K562 (cell line): ENCODE results near the gene ZNF146. TPM values are rescaled to one million over a fixed set of nuclear protein-coding genes. Genes with fewer than 3 reads are reported as not detected.

Source experiments
- ATAC-seq: fragments of 200-7000 bp; cut with Tn5 transposase; 3 replicates; pipeline ENCODE4 v1.9.1; 2020; ENCODE audit warnings: moderate library complexity
- BruUV-seq: library from RNA; stranded (reverse); fragments of 400-500 nt; replicated peaks from 2 replicates; lab custom pipeline; 2021; lab: Mats Ljungman, UMichigan
- CTCF ChIA-PET: fragments of 300-600 bp; formaldehyde crosslinking; extraction: SDS; loops from one replicate; lab custom pipeline; 2021; ENCODE audit warnings: low intra/inter-chr PET ratio; lab: Yijun Ruan, JAX
- POLR2A ChIA-PET: fragments of 300-600, 350-650 bp; sonication (Branson Sonifier 250); formaldehyde crosslinking; extraction: SDS; loops from one replicate; lab custom pipeline; 2021; ENCODE audit warnings: antibody characterized with exemption, inconsistent platforms; lab: Yijun Ruan, JAX
- DNase-seq, 4 experiments: peaks; one replicate each; pipeline versions ENCODE4 v3.0.0 to v3.0.0-alpha.2; 2011 to 2018; ENCODE audit warnings: low spot score in 3 of 4, mixed read lengths in 3 of 4; ENCODE audit errors: extremely low read depth in 1 of 4
- FAIRE-seq: peaks from 2 replicates; lab custom pipeline; 2011; peaks lifted over from hg19 to GRCh38; lab: Jason Lieb, UNC
- H2AFZ ChIP-seq: 2 replicates; pipeline ENCODE4 v1.6.0; 2011; ENCODE audit warnings: low read depth, low read length, control low read depth, inconsistent platforms
- H3K27ac ChIP-seq: fragments of 200-600 bp; 3 replicates; pipeline ENCODE4 v1.8.0; 2011; ENCODE audit warnings: low read depth, mild to moderate bottlenecking, control low read depth, inconsistent platforms, low read length, moderate library complexity, mixed read lengths; ENCODE audit errors: extremely low read depth
- H3K27me3 ChIP-seq, 2 experiments: fragments of 300-600 bp in 1 of 2; 2 replicates in 1 of 2; 3 replicates in 1 of 2; pipeline versions ENCODE4 v1.6.0 to v1.8.0; 2011; ENCODE audit warnings: inconsistent platforms in 2 of 2, low read length in 2 of 2, mild to moderate bottlenecking in 1 of 2, mixed read lengths in 1 of 2, moderate library complexity in 1 of 2; ENCODE audit not compliant: control insufficient read depth in 2 of 2, insufficient read depth in 2 of 2
- H3K36me3 ChIP-seq: fragments of 300-600 bp; 3 replicates; pipeline ENCODE4 v1.8.0; 2011; ENCODE audit warnings: mild to moderate bottlenecking, low read length, inconsistent platforms; ENCODE audit not compliant: control insufficient read depth, insufficient read depth
- H3K4me1 ChIP-seq, 2 experiments: fragments of 200-600 bp in 1 of 2; replicated peaks in 1 of 2; 2 replicates in 1 of 2; 3 replicates in 1 of 2; pipeline versions ENCODE4 v1.5.1 to v1.8.0; 2011; ENCODE audit warnings: inconsistent platforms in 2 of 2, low read length in 2 of 2, mild to moderate bottlenecking in 1 of 2, mixed read lengths in 1 of 2, moderate library complexity in 1 of 2; ENCODE audit not compliant: control insufficient read depth in 2 of 2, insufficient read depth in 2 of 2
- H3K4me2 ChIP-seq: 2 replicates; pipeline ENCODE4 v1.6.1; 2011; ENCODE audit warnings: low read length, control low read depth, inconsistent platforms, mixed read lengths; ENCODE audit not compliant: insufficient read depth
- H3K4me3 ChIP-seq: fragments of 200-600 bp; sonication (generic), shearing (Covaris generic); 2 replicates; pipeline ENCODE4 v1.5.1; 2016; ENCODE audit warnings: control low read depth, inconsistent platforms
- H3K79me2 ChIP-seq: fragments of 200-600 bp; 3 replicates; pipeline ENCODE4 v1.8.0; 2011; ENCODE audit warnings: low read length, inconsistent platforms; ENCODE audit not compliant: control insufficient read depth, insufficient read depth
- H3K9ac ChIP-seq, 2 experiments: 2 replicates each; pipeline versions ENCODE4 v1.6.0 to v1.6.1; 2011; ENCODE audit warnings: low read depth in 2 of 2, low read length in 2 of 2, control low read depth in 1 of 2, inconsistent platforms in 1 of 2, mild to moderate bottlenecking in 1 of 2, mixed read lengths in 1 of 2; ENCODE audit not compliant: insufficient read depth in 1 of 2
- H3K9me1 ChIP-seq: one replicate; pipeline ENCODE4 v1.6.0; 2011; ENCODE audit warnings: inconsistent platforms, mild to moderate bottlenecking, low read length, moderate library complexity; ENCODE audit not compliant: control insufficient read depth, insufficient read depth
- H3K9me3 ChIP-seq: replicated peaks from 2 replicates; pipeline ENCODE4 v1.5.1; 2011; ENCODE audit warnings: low read depth, low read length, inconsistent platforms; ENCODE audit not compliant: control insufficient read depth, insufficient read depth
- H4K20me1 ChIP-seq: replicated peaks from 2 replicates; pipeline ENCODE4 v1.6.1; 2011; ENCODE audit warnings: low read length, inconsistent platforms, mixed read lengths; ENCODE audit not compliant: control insufficient read depth, insufficient read depth
- ATF2 ChIP-seq: sonication (generic); formaldehyde crosslinking; IDR thresholded peaks from 2 replicates; pipeline ENCODE4 v1.8.1; 2022; ENCODE audit warnings: missing genetic modification reagents
- ATF7 ChIP-seq: fragments of 450-650 bp; IDR thresholded peaks from 2 replicates; pipeline ENCODE4 v1.7.1; 2014; ENCODE audit warnings: mild to moderate bottlenecking, moderate library complexity
- CGGBP1 ChIP-seq: fragments of 250-450 bp; sonication (Bioruptor Pico); IDR thresholded peaks from 2 replicates; pipeline ENCODE4 v1.9.0; 2021; ENCODE audit warnings: mild to moderate bottlenecking
- E2F5 ChIP-seq: sonication (generic); formaldehyde crosslinking; IDR thresholded peaks from 2 replicates; pipeline ENCODE4 v1.8.0; 2022; ENCODE audit warnings: mild to moderate bottlenecking, missing genetic modification reagents
- ELF1 ChIP-seq: fragments of 200-800 bp; sonication (Bioruptor generic); IDR thresholded peaks from 2 replicates; pipeline ENCODE4 v1.6.1; 2016; ENCODE audit warnings: missing genetic modification characterization, missing compliant biosample characterization
- MTA3 ChIP-seq: fragments of 450-650 bp; formaldehyde crosslinking; IDR thresholded peaks from 2 replicates; pipeline ENCODE4 v1.6.1; 2017; ENCODE audit warnings: mild to moderate bottlenecking, borderline replicate concordance
- NONO ChIP-seq, 2 experiments: fragments of 200-400 bp in 1 of 2; fragments of 450-650 bp in 1 of 2; formaldehyde crosslinking in 1 of 2; IDR thresholded peaks; 2 replicates each; pipeline ENCODE4 v1.6.1; 2017; ENCODE audit warnings: low read depth in 2 of 2, mild to moderate bottlenecking in 2 of 2, moderate library complexity in 2 of 2, low read length in 1 of 2
- NR2F6 ChIP-seq: fragments of 450-650 bp; formaldehyde crosslinking; IDR thresholded peaks from 2 replicates; pipeline ENCODE4 v1.4.0; 2020; ENCODE audit warnings: mild to moderate bottlenecking
- SP2 ChIP-seq: IDR thresholded peaks from 2 replicates; pipeline ENCODE4 v1.6.1; 2011; ENCODE audit warnings: mild to moderate bottlenecking, low read depth, low read length, moderate library complexity; ENCODE audit not compliant: poor library complexity, severe bottlenecking; ENCODE audit errors: extremely low read depth
- ZBTB1 ChIP-seq: sonication (generic); formaldehyde crosslinking; IDR thresholded peaks from 2 replicates; pipeline ENCODE4 v1.8.1; 2023; ENCODE audit warnings: missing genetic modification reagents, low read depth, mild to moderate bottlenecking, borderline replicate concordance
- ZC3H4 ChIP-seq: sonication (generic); formaldehyde crosslinking; IDR thresholded peaks from 2 replicates; pipeline ENCODE4 v1.9.0; 2021; ENCODE audit warnings: missing genetic modification reagents, borderline replicate concordance
- ZFP91 ChIP-seq: sonication (generic); formaldehyde crosslinking; IDR thresholded peaks from 2 replicates; pipeline ENCODE4 v1.8.0; 2022; ENCODE audit warnings: mild to moderate bottlenecking, missing genetic modification reagents
- WGBS: fragments of 100-300 bp; shearing (Covaris generic); methylation state at CpG from one replicate; pipeline ENCODE4 v1.1.6; 2016; ENCODE audit warnings: low coverage, mixed read lengths; ENCODE audit not compliant: insufficient coverage; ENCODE audit errors: missing lambda C conversion rate; 5-methylcytosine and 5-hydroxymethylcytosine counted together
- in situ Hi-C: fragments of 300-500 bp; cut with MboI; formaldehyde crosslinking; loops from 4 replicates; pipeline ENCODE4 v1.15.0; 2018; ENCODE audit warnings: inconsistent platforms, mixed read lengths
- intact Hi-C: fragments of 100-400 bp; cut with micrococcal nuclease; formaldehyde crosslinking; loops from 2 replicates; pipeline ENCODE4 v1.14.2; 2022
- polyA plus RNA-seq, 8 experiments: library from polyadenylated mRNA; depleted of rRNA in 4 of 8; stranded (reverse) in 5 of 8; unstranded in 3 of 8; fragments of >200 nt; fragmentation: Nextera tagmentation in 2 of 8; fragmentation: Illumina TruSeq in 1 of 8; extraction: Ambion mirVana in 2 of 8; extraction: Trizol in 1 of 8; gene quantifications; 2 replicates each; pipeline versions ENCODE4 v1.2.1 to v1.2.3, GENCODE V29; 2011 to 2014; ENCODE audit warnings: inconsistent platforms in 1 of 8, missing spikeins in 1 of 8
- total RNA-seq, 7 experiments: library from RNA; depleted of rRNA in 6 of 7; stranded (reverse); fragments of >200 nt in 6 of 7; fragmentation: Illumina TruSeq in 2 of 7; extraction: Trizol in 2 of 7; gene quantifications; 2 replicates each; pipeline versions ENCODE4 v1.2.1 to v1.2.3, GENCODE V29; 2011 to 2021; ENCODE audit warnings: low replicate concordance in 1 of 7

ZNF146 gene
- total and polyA plus RNA-seq, 9 of the 15 experiments (the other 6 are each of a cell fraction or from before 2014, with no cell fraction given), result 36.2 to 195 (median 116) TPM

GRCh38 chr19:36256064-36256463 lies 41.2 kb downstream of the ZNF146 start (continued):
- TF ChIP-seq E2F5 (CRISPR knock-in tag) (no peak), NONO (IDR thresholded peaks at IDR 0.05; ENCODE audit: low read depth in 2 of 2, low read length in 1 of 2) (no peak)

GRCh38 chr19:36256853-36257519 lies 42.1 kb downstream of the ZNF146 start:
- no peak overlapping the region for H3K9ac ChIP-seq
- FAIRE-seq, result no peak
- H3K4me2 ChIP-seq, result no peak overlapping the region
- H4K20me1 ChIP-seq, result no peaks in the 10 kb centered on the region
- intact Hi-C loops (no loop called here), in situ Hi-C loops (loop anchor here (5.0 kb wide), 1 partner anchor 45 kb away; no protein-coding TSS in a partner anchor)
- no peaks in the 10 kb centered on the region for H3K9me3 ChIP-seq
- H3K27me3 ChIP-seq, result peaks cover 4 to 37% of the 10 kb centered on the region in 2 experiments; a peak in 3 of 5 replicates
- TF ChIP-seq ATF2 (CRISPR knock-in tag) (no peak), SP2 (no peak), MTA3 (no peak), ELF1 (tag) (no peak), ZC3H4 (CRISPR knock-in tag) (no peak), ZFP91 (no peak), ZBTB1 (no peak), NR2F6 (CRISPR knock-in tag) (no peak), CGGBP1 (CRISPR knock-in tag) (no peak), ATF7 (no peak)
- H2AFZ ChIP-seq, result no peak overlapping the region
- H3K4me1 ChIP-seq, result peaks cover 0 to 13% of the 10 kb centered on the region in 2 experiments; a peak in 2 of 5 replicates
- no peaks in the 10 kb centered on the region for H3K9me1 ChIP-seq
- no peak for ATAC-seq
- H3K79me2 ChIP-seq, result no peaks in the 10 kb centered on the region
- ChIA-PET CTCF (no interaction called here), POLR2A (no interaction called here)
- DNase-seq, result no peak
- no peaks in the 10 kb centered on the region for H3K36me3 ChIP-seq
- H3K27ac ChIP-seq, result no peak overlapping the region
- 30% methylated on average over 33 of the region's 42 CpGs for WGBS
- no TSS peak for BruUV-seq
- H3K4me3 ChIP-seq, result no peak overlapping the region
